ENCODE measurements around the gene FYN.

The FYN gene

GRCh38 chr6:111721753-111722154 lies 151.5 kb downstream of the FYN start:
- FAIRE-seq = no peak

GRCh38 chr6:111720931-111721496 lies 152.2 kb downstream of the FYN start:
- FAIRE-seq = no peak

GRCh38 chr6:111718990-111719389 lies 154.3 kb downstream of the FYN start:
- no peak for FAIRE-seq

- no peak for FAIRE-seq
Measured at GRCh38 chr6:111718326-111718725, 154.9 kb downstream of the FYN start.

- FAIRE-seq = no peak
Measured at GRCh38 chr6:111717621-111718020, 155.6 kb downstream of the FYN start.

- FAIRE-seq = no peak
Measured at GRCh38 chr6:111716325-111716724, 156.9 kb downstream of the FYN start.

- no peak for FAIRE-seq
Measured at GRCh38 chr6:111715321-111715720, 157.9 kb downstream of the FYN start.

GRCh38 chr6:111714416-111715270 lies 158.6 kb downstream of the FYN start:
- FAIRE-seq = no peak

- no peak for FAIRE-seq
Measured at GRCh38 chr6:111713811-111714210, 159.4 kb downstream of the FYN start.

GRCh38 chr6:111713236-111713635 lies 160.0 kb downstream of the FYN start:
- no peak for FAIRE-seq

GRCh38 chr6:111711984-111712752 lies 161.1 kb downstream of the FYN start:
- FAIRE-seq = no peak

GRCh38 chr6:111711476-111711875 lies 161.8 kb downstream of the FYN start:
- no peak for FAIRE-seq

- no peak for FAIRE-seq
Measured at GRCh38 chr6:111710911-111711310, 162.3 kb downstream of the FYN start.

- FAIRE-seq = no peak
Measured at GRCh38 chr6:111710439-111710838, 162.8 kb downstream of the FYN start.

- peak; percentile 97 for FAIRE-seq
Measured at GRCh38 chr6:111709615-111710398, 163.4 kb downstream of the FYN start.

- no peak for FAIRE-seq
Measured at GRCh38 chr6:111709201-111709600, 164.1 kb downstream of the FYN start.

- no peak for FAIRE-seq
Measured at GRCh38 chr6:111707773-111708172, 165.5 kb downstream of the FYN start.

- no peak for FAIRE-seq
Measured at GRCh38 chr6:111706841-111707391, 166.3 kb downstream of the FYN start.

- no peak for FAIRE-seq
Measured at GRCh38 chr6:111703723-111704122, 169.5 kb downstream of the FYN start.

- FAIRE-seq = no peak
Measured at GRCh38 chr6:111702268-111702667, 171.0 kb downstream of the FYN start.

GRCh38 chr6:111701146-111701545 lies 172.1 kb downstream of the FYN start:
- FAIRE-seq = no peak

- no peak for FAIRE-seq
Measured at GRCh38 chr6:111700135-111700690, 173.0 kb downstream of the FYN start.
